Keratinocyte (primary cell): ENCODE results near the gene PRSS1. TPM values are rescaled to one million over a fixed set of nuclear protein-coding genes. Genes with fewer than 3 reads are reported as not detected.
"Not testable (repeated sequence)": the region's sequence is repeated elsewhere in the genome, so short reads cannot be mapped to it uniquely, and the experiment has no call there.

Experiments used
- DNase-seq: peaks from one replicate; pipeline ENCODE4 v3.0.0-alpha.2; 2011; ENCODE audit warnings: low read depth, missing footprints, low spot score
- FAIRE-seq: peaks from 2 replicates; lab custom pipeline; 2011; peaks lifted over from hg19 to GRCh38; lab: Jason Lieb, UNC
- H2AFZ ChIP-seq: 2 replicates; pipeline ENCODE4 v1.6.0; 2012; ENCODE audit warnings: low read length, control low read depth, inconsistent platforms; ENCODE audit not compliant: control insufficient read depth
- H3K27ac ChIP-seq: 2 replicates; pipeline ENCODE4 v1.5.1; 2011; ENCODE audit warnings: low read length; ENCODE audit not compliant: control insufficient read depth, insufficient read depth
- H3K27me3 ChIP-seq: 3 replicates; pipeline ENCODE4 v1.6.0; 2011; ENCODE audit warnings: low read length; ENCODE audit not compliant: control insufficient read depth, insufficient read depth; ENCODE audit errors: extremely low read depth
- H3K36me3 ChIP-seq, 2 experiments: 2 replicates in 1 of 2; 3 replicates in 1 of 2; pipeline ENCODE4 v1.5.1; 2011; ENCODE audit warnings: low read length in 2 of 2, mild to moderate bottlenecking in 1 of 2; ENCODE audit not compliant: control insufficient read depth in 2 of 2, insufficient read depth in 2 of 2; ENCODE audit errors: extremely low read depth in 1 of 2
- H3K4me1 ChIP-seq: 3 replicates; pipeline ENCODE4 v1.5.1; 2011; ENCODE audit warnings: low read length; ENCODE audit not compliant: control insufficient read depth, insufficient read depth; ENCODE audit errors: extremely low read depth
- H3K4me2 ChIP-seq: 3 replicates; pipeline ENCODE4 v1.6.0; 2011; ENCODE audit warnings: low read depth, low read length; ENCODE audit not compliant: control insufficient read depth, insufficient read depth; ENCODE audit errors: extremely low read depth
- H3K4me3 ChIP-seq, 3 experiments: fragments of 200-600 bp in 1 of 3; sonication (generic) in 1 of 3; 2 replicates in 2 of 3; 3 replicates in 1 of 3; pipeline ENCODE4 v1.5.1; 2011 to 2016; ENCODE audit warnings: low read length in 3 of 3, mild to moderate bottlenecking in 3 of 3, control low read depth in 2 of 3, inconsistent platforms in 1 of 3, low read depth in 1 of 3, mixed read lengths in 1 of 3, mixed run types in 1 of 3, moderate library complexity in 1 of 3; ENCODE audit not compliant: control insufficient read depth in 2 of 3, insufficient read depth in 2 of 3; ENCODE audit errors: extremely low read depth in 1 of 3
- H3K79me2 ChIP-seq: 2 replicates; pipeline ENCODE4 v1.6.0; 2012; ENCODE audit warnings: low read length; ENCODE audit not compliant: control insufficient read depth, insufficient read depth
- H3K9ac ChIP-seq: 3 replicates; pipeline ENCODE4 v1.6.0; 2011; ENCODE audit warnings: low read length; ENCODE audit not compliant: control insufficient read depth, insufficient read depth; ENCODE audit errors: extremely low read depth
- H3K9me1 ChIP-seq: 3 replicates; pipeline ENCODE4 v1.6.0; 2011; ENCODE audit warnings: low read length; ENCODE audit not compliant: control insufficient read depth, insufficient read depth; ENCODE audit errors: extremely low read depth
- H3K9me3 ChIP-seq: 2 replicates; pipeline ENCODE4 v1.5.1; 2012; ENCODE audit warnings: low read depth, low read length; ENCODE audit not compliant: control insufficient read depth
- H4K20me1 ChIP-seq: 3 replicates; pipeline ENCODE4 v1.6.0; 2011; ENCODE audit warnings: low read length; ENCODE audit not compliant: control insufficient read depth, insufficient read depth; ENCODE audit errors: extremely low read depth
- CTCF ChIP-seq, 3 experiments: IDR thresholded peaks in 1 of 3; conservative IDR thresholded peaks in 1 of 3; optimal IDR thresholded peaks in 1 of 3; 2 replicates in 2 of 3; 3 replicates in 1 of 3; pipeline versions ENCODE3 to v1.5.1; 2011; ENCODE audit warnings: low read length in 3 of 3, mild to moderate bottlenecking in 3 of 3, moderate library complexity in 2 of 3, control low read depth in 1 of 3, inconsistent platforms in 1 of 3; ENCODE audit not compliant: insufficient read depth in 2 of 3; ENCODE audit errors: extremely low read depth in 1 of 3
- EZH2 ChIP-seq: IDR thresholded peaks from one replicate; pipeline ENCODE4 v1.6.1; 2012; ENCODE audit warnings: inconsistent platforms, mild to moderate bottlenecking, low read length, moderate library complexity
- dilution Hi-C: fragments of 300-500 bp; cut with MboI; formaldehyde crosslinking; loops from one replicate; pipeline ENCODE4 v1.7.0; 2020; ENCODE audit warnings: low sequenced_read_pairs; ENCODE audit not compliant: extremely low pct_ligation_motif_present
- polyA plus RNA-seq, 5 experiments: library from polyadenylated mRNA; depleted of rRNA in 3 of 5; stranded (reverse) in 3 of 5; stranded (forward) in 1 of 5; unstranded in 1 of 5; fragments of >200 nt; gene quantifications; 1 replicate in 1 of 5; 2 replicates in 3 of 5; 3 replicates in 1 of 5; pipeline versions ENCODE4 v1.2.1 to v1.2.3, GENCODE V29; 2011 to 2012; ENCODE audit warnings: missing spikeins in 2 of 5, low read depth in 1 of 5, low replicate concordance in 1 of 5

Gene PRSS1
- polyA plus RNA-seq, 1 donor (not counting 4 experiments of a cell fraction or from before 2014, with no cell fraction given) = not detected

- dilution Hi-C loops = no loop called here
- Histone ChIP-seq H2AFZ (no peak overlapping the region), H3K9me3 (no peaks in the 10 kb centered on the region), H3K27me3 (peaks cover 3% of the 10 kb centered on the region), H3K9me1 (no peaks in the 10 kb centered on the region), H3K36me3 (no peaks in the 10 kb centered on the region), H3K4me1 (no peaks in the 10 kb centered on the region), H4K20me1 (no peaks in the 10 kb centered on the region), H3K9ac (no peak overlapping the region), H3K79me2 (no peaks in the 10 kb centered on the region), H3K27ac (no peak overlapping the region), H3K4me2 (no peak overlapping the region), H3K4me3 (no peak overlapping the region)
- no peak for DNase-seq
- no peak for FAIRE-seq
- TF ChIP-seq EZH2 (no peak), CTCF (optimal IDR thresholded peaks at IDR 0.05 in 1 of 3, IDR thresholded peaks at IDR 0.05 in 1 of 3, conservative IDR thresholded peaks at IDR 0.05 in 1 of 3; ENCODE audit: extremely low read depth in 1 of 3, insufficient read depth in 2 of 3, low read length in 3 of 3) (no peak)
These were observed 45.5 kb upstream of the PRSS1 start for GRCh38 chr7:142703655-142704305.

GRCh38 chr7:142708726-142709125 lies 40.5 kb upstream of the PRSS1 start:
- DNase-seq, H3K9ac ChIP-seq, H2AFZ ChIP-seq, H3K9me3 ChIP-seq, H3K27me3 ChIP-seq, H3K4me3 ChIP-seq, H3K36me3 ChIP-seq, H3K4me2 ChIP-seq, H4K20me1 ChIP-seq, H3K4me1 ChIP-seq, FAIRE-seq, H3K9me1 ChIP-seq, dilution Hi-C loops, H3K79me2 ChIP-seq, H3K27ac ChIP-seq: not testable (repeated sequence)

- FAIRE-seq = no peak
- Histone ChIP-seq H3K4me2 (no peak overlapping the region), H3K9me1 (no peaks in the 10 kb centered on the region), H3K36me3 (no peaks in the 10 kb centered on the region), H3K4me1 (no peaks in the 10 kb centered on the region), H4K20me1 (no peaks in the 10 kb centered on the region), H2AFZ (no peak overlapping the region), H3K4me3 (no peak overlapping the region), H3K27me3 (peaks cover 3% of the 10 kb centered on the region), H3K27ac (no peak overlapping the region), H3K9ac (no peak overlapping the region), H3K79me2 (no peaks in the 10 kb centered on the region), H3K9me3 (no peaks in the 10 kb centered on the region)
- TF ChIP-seq EZH2 (no peak), CTCF (optimal IDR thresholded peaks at IDR 0.05 in 1 of 3, IDR thresholded peaks at IDR 0.05 in 1 of 3, conservative IDR thresholded peaks at IDR 0.05 in 1 of 3; ENCODE audit: extremely low read depth in 1 of 3, insufficient read depth in 2 of 3, low read length in 3 of 3) (no peak)
- no peak for DNase-seq
- dilution Hi-C loops = no loop called here
These were observed 39.4 kb upstream of the PRSS1 start for GRCh38 chr7:142709921-142710320.
